GM21825 (cell line): ENCODE results near the gene LGR6.

Experiments used
- ATAC-seq: cut with Tn5 transposase; IDR thresholded peaks from one replicate; pipeline ENCODE4 v1.9.1; 2021; ENCODE audit warnings: mild to moderate bottlenecking, moderate library complexity; ENCODE audit not compliant: unreplicated experiment

The LGR6 gene

GRCh38 chr1:202197653-202198365 is 4.2 kb downstream of the LGR6 start:
- no peak for ATAC-seq

GRCh38 chr1:202198366-202198724 is 4.7 kb downstream of the LGR6 start:
- no peak for ATAC-seq

- no peak for ATAC-seq
Measured at GRCh38 chr1:202199040-202199889, 5.7 kb downstream of the LGR6 start.

DNA sequence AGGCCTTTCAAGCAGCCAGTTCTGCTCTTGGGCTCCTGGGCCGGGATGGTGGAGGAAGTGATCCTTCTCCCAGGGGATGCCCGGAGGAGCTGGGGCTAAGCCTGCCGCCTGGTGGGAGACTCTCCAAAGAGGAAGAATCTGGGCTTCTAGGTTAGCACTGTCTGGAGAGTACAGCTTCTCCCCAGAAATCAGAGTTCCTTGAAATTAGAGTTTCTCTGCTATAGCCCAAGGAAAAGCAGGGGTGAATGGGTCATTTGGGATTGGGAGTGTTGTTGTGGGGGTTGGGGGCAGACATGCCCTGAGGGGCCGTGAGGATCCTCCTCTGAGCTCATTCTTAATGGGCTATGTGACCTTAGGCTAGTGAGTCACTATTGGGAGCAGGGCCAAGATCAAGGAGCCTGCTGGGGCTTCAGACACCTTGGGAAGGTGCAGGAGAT is 6.5 kb downstream of the LGR6 start:
- no peak for ATAC-seq

- no peak for ATAC-seq
Measured at GRCh38 chr1:202200669-202201068, 7.1 kb downstream of the LGR6 start.

- ATAC-seq = no peak
Measured at GRCh38 chr1:202201266-202201665, 7.7 kb downstream of the LGR6 start.

- ATAC-seq = no peak
Measured at GRCh38 chr1:202201971-202202370, 8.4 kb downstream of the LGR6 start.

DNA sequence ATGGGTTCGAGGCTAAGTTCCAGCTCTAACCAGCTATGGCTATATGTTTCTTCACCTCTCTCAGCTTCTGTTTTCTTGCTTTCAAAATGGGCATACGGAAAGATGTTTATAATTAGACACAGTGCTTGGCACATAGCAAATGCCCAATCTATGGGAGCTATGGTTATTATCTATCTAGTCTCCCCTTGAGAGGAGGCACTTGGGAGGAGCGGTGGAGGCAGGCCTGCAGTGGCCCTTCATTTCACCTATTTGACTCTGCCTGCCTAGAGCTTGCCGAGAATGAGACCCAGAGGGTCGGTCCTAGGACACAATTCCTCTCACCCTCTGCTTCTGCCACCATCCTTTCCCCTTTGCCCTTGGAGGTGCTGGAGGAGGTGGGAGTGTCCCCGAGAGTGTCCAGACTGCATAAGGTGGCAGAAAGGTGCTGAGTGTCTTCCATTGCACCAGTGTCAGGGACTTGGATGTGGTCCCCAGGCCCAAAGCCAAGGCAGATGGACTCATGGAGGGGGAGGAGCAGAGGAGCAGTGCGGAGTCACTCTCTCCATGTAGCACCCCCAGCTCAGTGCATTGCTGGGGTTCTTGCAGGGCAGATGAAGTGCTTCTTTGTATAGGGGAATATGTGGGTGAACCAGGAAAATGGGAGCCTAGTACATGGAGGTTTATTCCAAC is 9.0 kb downstream of the LGR6 start:
- ATAC-seq = no peak

GRCh38 chr1:202203238-202204039 is 9.8 kb downstream of the LGR6 start:
- ATAC-seq = no peak

DNA sequence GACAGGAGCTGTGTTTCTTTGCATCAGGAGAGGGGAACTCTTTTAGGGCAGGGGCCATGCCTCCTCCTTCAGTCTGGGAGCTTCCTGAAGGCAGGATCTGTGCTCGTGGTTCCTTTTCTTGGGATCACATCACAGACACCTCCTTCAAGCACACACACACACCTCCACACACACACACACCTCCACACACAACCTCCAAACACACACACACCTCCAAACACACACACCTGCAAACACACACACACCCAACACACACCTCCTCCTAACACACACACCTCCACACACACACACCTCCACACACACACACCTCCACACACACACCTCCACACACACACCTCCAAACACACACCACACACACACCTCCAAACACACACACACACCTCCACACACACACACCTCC is 10.5 kb downstream of the LGR6 start:
- no peak for ATAC-seq

GRCh38 chr1:202205523-202206190 is 12.1 kb downstream of the LGR6 start:
- ATAC-seq = no peak

DNA sequence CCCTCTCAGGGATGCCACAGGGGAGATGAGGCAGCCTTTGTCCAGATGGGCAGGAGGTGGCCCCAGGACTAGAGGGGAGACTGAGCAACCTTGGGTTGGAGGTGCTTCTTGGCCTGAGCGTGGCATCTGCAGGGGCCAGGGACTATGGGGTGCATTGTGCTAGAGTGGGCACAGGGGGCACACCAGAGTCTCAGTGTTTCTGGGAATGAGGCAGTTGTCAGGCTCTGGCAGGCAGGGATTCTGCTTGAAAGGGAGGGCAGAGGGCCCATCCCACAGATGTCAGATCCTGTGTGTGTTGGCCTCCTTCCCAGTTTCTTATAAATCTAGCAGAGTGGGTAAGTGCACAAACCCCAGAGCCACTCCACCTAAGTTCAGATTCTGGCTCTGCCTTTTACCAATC is 13.7 kb downstream of the LGR6 start:
- ATAC-seq = no peak

DNA sequence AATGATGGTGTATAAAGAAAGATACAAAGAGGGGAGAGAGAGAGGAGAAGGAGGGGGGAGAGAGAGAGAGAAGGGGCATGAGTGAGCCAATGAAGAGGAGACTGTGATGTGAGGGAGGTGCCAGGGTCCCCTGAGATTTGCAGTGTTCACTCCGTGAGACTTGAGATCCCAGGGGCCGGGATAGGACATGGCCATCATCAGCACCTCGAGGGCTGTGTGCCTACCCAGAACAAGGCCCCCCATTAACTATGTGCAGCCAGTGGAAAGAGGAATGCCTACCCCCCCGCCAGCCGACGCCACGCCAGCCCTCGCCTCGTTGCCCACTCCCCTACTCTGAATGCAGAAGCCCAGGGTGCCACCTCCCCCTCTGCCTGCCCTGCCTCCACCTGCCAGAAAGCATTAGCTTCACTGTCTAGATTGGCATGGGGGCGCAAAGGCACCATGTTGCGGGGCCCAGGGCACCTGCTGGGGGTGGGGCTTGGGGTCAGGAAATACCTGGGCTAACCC is 14.8 kb downstream of the LGR6 start:
- no peak for ATAC-seq

DNA sequence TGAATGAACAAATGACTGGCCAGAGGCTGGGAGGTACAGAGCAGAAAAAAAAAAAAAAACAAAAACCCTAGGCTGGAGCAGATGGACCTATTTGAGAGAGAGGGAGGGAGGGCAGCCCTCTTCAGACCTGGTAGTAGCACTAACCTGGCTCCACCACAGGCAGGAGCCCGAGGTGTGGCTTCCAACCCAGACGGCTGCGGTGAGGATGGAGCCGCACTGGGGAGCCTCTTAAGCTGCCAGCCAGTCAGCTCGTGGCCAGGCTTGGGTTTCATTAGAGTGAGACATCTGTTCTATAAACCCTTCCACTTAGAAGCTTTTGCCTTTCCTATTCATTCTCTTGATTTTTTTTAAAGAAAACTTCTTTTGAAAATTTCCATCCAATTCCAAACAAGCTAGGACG is 16.8 kb downstream of the LGR6 start:
- ATAC-seq = no peak

DNA sequence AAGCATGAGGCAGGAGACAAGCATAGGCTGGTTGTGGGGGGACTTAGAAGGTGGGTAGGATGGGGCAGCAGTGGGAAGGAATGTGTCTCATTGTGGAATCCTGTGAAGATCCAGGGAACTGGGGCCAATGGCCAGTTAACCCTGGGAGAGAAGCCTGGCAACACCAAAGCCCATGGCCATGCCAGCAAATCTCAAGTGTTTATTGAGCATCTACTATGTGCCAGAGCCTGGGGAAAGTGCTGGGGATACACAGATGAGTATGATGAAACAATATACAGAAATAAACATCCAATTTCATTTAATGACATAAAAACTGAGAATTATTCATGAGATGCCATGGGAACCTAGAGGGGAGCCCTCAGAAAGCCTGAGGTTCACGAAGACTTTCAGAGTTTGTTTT is 17.4 kb downstream of the LGR6 start:
- ATAC-seq = no peak

- ATAC-seq = no peak
Measured at GRCh38 chr1:202212787-202213186, 19.2 kb downstream of the LGR6 start.

DNA sequence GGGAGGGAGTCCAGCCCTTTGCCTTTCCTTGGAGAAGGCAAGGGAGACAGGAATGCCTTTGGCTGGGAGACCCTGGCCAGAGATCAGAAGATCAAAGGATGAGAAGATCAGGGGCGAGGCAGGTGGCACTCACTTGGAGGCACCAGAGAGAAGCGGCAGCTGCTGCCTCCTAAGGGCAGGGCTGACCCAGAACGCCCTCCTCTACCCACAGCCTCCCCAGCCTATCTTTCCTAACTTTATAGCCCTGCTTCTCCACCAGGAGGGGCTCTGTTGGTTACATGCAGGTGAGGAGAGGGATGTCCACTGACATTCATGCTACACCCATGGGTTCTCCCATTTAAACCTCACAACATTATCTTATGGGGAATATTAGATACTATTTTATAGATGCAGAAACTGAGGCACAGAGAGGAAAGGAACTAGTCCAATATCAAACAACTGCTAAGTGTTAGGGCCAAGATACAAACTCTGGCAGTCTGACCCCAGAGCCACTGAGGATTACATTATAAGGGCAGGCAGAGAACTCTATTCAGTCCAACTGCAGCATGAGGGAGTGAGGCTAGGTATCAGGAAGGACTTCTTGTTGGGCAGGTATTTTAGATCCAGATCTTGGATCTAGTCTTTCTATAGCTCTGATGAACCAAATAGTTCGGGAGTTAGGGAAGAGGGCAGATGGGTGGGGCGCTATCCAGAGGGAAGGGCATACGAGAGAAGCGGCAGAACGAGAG is 19.9 kb downstream of the LGR6 start:
- no peak for ATAC-seq

DNA sequence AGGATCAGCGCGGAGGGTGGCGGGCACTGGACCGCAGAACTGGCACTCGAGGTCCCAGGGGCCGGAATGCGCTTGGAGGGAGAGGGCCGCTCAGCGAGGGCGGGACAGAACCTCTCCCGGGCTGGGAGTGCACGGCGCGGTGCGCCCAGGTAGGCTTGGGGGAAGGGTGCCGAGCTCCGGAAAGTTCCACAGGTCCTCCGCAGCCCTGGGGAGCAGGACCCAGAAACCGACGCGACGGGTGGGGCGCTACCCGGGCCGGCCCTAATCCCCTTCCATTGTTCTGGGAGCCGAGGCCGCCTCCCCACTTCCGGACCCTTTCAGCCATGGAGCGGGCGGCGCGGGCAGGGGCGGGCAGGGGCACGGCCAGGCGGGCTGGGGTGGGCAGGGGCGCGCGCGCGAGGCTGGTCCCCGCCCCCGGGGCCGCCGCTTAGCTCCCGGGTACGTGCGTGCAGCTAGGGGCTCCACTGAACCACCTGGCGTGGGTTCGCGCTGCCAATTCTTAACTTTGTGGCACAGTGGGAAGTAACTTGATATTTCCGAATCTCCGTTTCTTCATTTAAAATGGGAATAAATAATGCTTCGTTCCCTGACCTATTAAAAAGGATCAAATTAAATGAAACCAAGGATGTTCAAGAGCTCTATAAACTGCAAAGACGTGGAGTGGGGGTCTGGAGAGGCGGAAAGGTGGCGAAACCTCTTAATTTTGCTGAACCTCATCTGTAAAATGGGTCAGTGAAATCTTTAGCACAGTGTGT is 20.7 kb downstream of the LGR6 start:
- no peak for ATAC-seq
